ENCODE results near the gene MPRIP.

DNA sequence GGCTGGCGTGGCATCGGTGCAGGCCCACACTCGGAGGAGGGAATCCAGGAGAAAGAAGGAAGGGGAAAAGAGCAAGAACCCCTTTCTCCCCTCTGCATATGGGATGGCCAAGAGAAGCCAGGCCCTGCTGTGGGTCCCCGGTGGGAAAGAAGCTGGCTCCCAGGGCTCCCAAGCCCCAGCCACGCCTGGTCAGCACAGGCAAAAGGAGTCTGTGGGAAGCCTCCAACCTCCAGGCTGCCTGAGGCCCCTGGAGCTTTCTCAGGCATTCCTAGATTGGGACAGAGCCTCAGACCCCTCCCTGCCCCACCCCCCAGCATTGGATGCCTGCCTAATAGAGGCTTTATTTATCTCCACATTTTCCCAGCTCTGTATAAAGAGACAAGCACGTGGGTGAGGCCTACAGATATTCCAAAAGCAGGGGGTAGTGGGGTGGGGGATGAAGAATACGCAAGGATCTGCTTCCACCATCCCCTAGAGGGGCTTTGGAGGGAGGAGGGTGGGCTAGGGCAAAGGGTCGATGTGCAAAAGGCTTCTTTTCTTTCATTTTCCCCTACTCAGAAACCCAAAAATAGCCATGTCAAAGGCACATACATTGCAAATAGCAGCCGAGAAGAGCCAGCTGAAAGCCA lies 56.4 kb downstream of the MPRIP start:
- TF ChIP-seq EZH2 (IDR thresholded peaks at IDR 0.05; ENCODE audit: low read depth) (no peak), CTCF (conservative IDR thresholded peaks at IDR 0.05) (no peak)

Data from PC-9 (cell line).